HepG2 (cell line): ENCODE data around the gene CTLA4.

ENCODE experiments used
- ARID3A ChIP-seq: IDR thresholded peaks from 2 replicates; pipeline ENCODE4 v1.6.1; 2012; ENCODE audit warnings: low read depth, low read length, improper control_type of control experiment
- CTCF ChIP-seq: sonication (generic); formaldehyde crosslinking; IDR thresholded peaks from 2 replicates; pipeline ENCODE4 v1.5.0; 2020; ENCODE audit warnings: mild to moderate bottlenecking, missing genetic modification reagents, moderate library complexity
- EZH2 ChIP-seq: conservative IDR thresholded peaks from 2 replicates; pipeline ENCODE4 v1.6.1; 2012; ENCODE audit warnings: mild to moderate bottlenecking, low read depth, low read length, moderate library complexity
- REST ChIP-seq, 2 experiments: IDR thresholded peaks; 2 replicates each; pipeline ENCODE4 v1.6.1; 2011 to 2012; ENCODE audit warnings: low read length in 2 of 2, borderline replicate concordance in 1 of 2, low read depth in 1 of 2, mild to moderate bottlenecking in 1 of 2, moderate library complexity in 1 of 2
- ZNF672 ChIP-seq: sonication (generic); formaldehyde crosslinking; IDR thresholded peaks from 2 replicates; pipeline ENCODE4 v1.8.1; 2022; ENCODE audit warnings: missing genetic modification reagents

- TF ChIP-seq ARID3A (no peak), EZH2 (no peak), REST (IDR thresholded peaks at IDR 0.05; ENCODE audit: borderline replicate concordance in 1 of 2, low read depth in 1 of 2, low read length in 2 of 2) (no peak), ZNF672 (no peak), CTCF (CRISPR knock-in tag) (no peak)
Observed at GRCh38 chr2:203869223-203870042, 1.9 kb downstream of the CTLA4 start.
